T-helper 2 cell treated with Interferon-gamma antibody and Interleukin-4, amounts not matched to agents 100 ng/mL and 5 ng/mL, for 36 hours (primary cell): Measurements from ENCODE around the gene EPS15. TPM values are rescaled to one million over a fixed set of nuclear protein-coding genes. Genes with fewer than 3 reads are reported as not detected.
"Not testable (repeated sequence)": the region's sequence is repeated elsewhere in the genome, so short reads cannot be mapped to it uniquely, and the experiment has no call there.

Source experiments
- intact Hi-C: fragments of 100-400 bp; cut with micrococcal nuclease; formaldehyde crosslinking; loops from one replicate; pipeline ENCODE4 v1.15.1; 2023
- total RNA-seq: library from RNA; stranded (reverse); gene quantifications from 2 replicates; pipeline ENCODE4 v1.2.3, GENCODE V29; 2022

The EPS15 gene
- total RNA-seq, 1 donor from 2014 or later = 56.3 TPM

DNA sequence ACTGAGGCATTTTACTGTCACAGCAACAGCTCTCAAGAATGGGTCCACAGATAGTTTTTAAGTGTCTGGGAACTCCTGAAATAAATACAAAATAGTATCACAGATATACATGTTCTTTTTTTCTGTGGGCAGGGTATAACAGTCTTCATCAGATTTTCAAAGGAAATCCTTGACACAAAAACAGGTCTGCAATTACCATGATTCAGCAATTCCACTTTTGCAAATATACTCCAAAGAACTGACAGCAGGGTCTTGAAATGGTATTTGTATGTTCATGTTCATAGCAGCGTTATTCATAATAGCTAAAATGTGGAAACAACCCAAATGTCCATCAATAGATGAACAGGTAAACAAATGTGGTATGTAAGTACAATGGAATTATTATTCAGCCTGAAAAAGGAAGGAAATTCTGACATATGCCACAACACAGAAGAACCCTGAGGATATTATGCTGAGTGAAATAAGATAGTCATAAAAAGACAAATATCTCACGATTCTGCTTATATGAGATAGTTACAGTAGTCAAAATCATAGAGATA lies 85.0 kb downstream of the EPS15 start:
- intact Hi-C loops = no loop called here

DNA sequence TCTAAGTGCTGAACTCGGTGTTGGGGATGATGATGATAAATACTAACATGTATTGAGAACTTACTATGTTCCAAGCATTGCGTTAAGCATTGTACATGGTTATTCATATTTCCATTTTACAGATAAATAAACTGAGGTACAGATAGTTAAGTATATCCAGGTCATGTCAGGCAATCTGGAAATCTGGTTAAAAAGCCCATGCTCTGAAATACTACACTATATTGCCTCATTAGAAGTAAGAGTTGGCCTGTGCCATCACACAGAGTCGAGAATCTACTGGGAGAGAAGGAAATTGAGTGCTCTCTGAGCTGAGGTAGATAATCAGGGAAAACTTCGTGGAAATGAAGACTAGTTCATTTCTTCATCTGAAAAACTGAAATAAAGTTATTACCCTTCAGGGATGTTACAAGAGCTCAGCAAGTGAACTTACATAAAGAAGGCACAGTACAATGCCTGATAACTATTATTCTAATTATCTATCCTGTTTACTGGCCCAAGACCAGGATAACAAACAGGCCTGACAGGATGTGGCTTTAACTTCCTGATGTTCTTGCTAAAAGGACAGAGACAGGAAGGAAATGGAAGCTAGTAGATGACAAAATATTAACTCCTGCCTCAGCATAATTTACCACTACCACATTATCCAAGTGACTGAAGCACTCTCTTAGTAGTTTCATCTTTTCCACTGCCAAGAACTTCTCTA lies 85.6 kb downstream of the EPS15 start:
- intact Hi-C loops = no loop called here

- intact Hi-C loops = no loop called here
Observed at GRCh38 chr1:51432146-51432545, 86.9 kb downstream of the EPS15 start.

DNA sequence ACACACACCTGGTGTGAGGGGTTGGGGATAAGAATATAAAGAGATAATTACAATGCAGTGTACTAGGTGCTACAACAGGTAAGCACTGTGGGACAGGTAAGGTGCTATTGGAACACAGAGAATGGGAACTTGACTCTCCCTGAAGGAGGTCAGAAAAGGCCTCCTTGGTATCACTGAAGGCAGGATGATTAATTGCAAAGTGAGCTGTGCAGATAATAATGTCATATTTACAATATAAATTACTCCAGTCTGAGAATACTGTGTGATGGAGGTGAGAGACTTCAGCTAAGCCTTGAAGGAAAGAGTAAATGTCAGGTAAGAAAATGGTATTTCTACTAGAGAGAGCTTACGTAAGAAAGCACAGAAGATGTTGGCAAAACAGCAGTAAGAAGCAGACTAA lies 91.6 kb downstream of the EPS15 start:
- intact Hi-C loops = no loop called here

GRCh38 chr1:51425955-51426354 lies 93.1 kb downstream of the EPS15 start:
- intact Hi-C loops = no loop called here

GRCh38 chr1:51425273-51425672 lies 93.8 kb downstream of the EPS15 start:
- intact Hi-C loops = no loop called here

DNA sequence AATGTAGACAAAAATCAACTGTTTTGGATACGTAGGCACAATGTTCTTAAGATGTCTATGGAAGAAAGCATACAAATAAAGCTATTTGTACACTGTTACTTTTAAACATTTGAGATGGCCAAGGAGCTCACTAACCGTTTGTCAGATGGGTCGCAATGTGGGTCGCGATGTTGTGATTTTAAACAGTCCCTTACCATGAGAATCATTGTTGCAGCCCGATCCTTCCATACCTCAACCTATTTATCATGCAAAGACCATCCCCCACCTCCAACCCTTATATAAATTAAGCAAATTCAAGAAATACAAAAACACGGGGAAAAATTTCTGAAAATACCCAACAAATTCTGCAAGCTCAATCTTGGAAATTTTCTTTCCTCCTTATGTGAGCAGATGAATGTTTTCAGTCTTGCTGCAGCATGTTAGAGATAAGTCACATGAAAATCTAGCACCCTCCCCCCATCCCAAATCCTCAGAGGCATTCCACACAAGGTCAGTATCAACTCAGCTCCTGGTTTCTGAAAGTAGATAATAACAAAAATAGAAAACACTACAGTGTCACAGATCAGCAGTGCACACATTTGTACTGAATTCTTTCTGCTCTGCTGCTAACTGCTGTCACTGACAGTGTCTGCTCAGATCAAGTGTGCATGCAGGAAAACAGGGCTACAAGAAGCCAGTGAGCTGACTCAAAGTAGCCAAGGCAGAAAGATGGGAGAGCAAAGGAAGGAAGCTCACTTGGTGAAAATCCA lies 95.8 kb downstream of the EPS15 start:
- intact Hi-C loops = no loop called here

GRCh38 chr1:51422367-51423072 lies 96.5 kb downstream of the EPS15 start:
- intact Hi-C loops = no loop called here

GRCh38 chr1:51421964-51422363 lies 97.1 kb downstream of the EPS15 start:
- intact Hi-C loops = no loop called here

GRCh38 chr1:51420867-51421627 lies 98.0 kb downstream of the EPS15 start:
- intact Hi-C loops = no loop called here

DNA sequence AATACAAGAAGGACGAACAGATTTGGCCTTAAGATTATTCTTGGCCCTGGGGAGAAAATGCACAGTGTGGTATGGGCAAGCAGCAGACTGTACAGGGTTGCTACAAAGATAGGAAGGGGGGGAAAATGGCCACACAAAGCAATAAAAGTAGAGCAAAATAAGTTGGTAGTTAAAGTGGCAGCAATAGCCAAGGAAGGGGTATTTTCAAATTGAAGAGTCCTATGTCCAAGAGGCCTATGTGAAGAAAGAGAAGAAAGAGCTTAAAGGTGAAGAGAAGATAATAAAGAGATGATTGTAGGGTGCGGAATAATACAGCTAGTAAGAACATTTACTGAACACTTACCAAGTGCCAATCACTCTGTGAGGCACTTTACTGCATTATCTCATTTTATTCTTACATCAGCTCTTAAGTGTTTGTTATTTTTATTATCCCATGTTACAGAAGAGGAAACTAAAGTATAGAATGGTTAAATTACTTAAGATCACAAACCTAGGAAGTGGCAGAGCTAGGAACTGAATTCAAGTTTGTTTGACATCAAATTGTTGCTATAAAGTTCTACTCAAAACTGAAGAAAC lies 100.6 kb downstream of the EPS15 start:
- intact Hi-C loops = no loop called here

- intact Hi-C loops = no loop called here
Observed at GRCh38 chr1:51417496-51418383, 101.3 kb downstream of the EPS15 start.

DNA sequence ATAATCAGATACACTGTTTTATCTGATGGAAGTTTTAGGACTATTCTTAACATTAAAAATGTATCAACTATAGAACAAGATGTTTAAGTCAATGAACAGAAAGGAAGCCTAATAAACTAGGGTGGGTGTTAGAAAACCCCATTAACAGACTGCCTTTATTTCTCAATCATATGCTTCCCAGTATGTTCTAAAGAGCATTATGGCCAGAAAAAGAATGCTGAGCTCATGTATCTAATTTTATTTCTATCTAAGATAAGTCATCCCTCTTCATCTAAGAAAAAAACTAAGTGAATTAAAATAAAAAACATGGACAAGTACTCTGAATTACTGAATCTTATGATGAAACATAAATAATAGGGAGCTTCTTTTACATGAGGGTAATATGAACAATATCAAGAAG lies 102.2 kb downstream of the EPS15 start:
- intact Hi-C loops = no loop called here

DNA sequence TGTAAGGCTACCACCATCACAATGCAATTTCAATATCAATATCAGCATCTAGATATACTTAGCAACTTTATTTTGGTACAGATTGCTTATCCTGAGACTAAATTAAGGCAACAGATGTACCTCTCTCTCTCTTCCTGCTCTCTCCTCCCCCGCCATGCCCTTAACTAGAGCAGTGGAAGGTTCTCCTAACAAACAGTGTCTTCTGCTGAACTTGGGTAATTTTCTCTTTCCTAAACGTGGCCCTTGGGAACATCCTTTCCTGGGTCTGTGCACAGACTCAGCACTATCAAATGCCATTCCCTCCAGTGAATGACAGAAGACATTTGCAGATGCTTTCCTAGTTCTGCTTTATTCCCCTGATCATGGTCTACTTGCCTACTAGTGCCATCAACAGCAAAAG lies 103.1 kb downstream of the EPS15 start:
- intact Hi-C loops = no loop called here

DNA sequence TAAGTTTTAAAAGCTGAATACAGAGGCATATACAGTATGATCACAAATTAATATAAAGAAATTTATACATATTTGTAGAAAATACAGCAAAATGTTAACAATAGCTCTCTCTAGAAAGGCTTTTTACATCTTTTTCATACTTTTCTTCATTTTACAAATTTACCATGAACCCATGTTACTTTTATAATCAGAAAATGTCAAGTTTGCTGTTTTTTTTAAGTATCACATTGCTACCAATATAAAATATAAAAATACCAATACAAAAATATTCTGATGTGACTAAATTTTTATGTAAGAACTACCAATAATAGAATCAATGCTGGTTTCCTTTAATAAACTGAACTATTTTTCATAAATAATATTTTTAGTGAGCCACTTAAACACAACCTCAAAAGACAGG lies 104.3 kb downstream of the EPS15 start:
- intact Hi-C loops = no loop called here

GRCh38 chr1:51411820-51412219 lies 107.2 kb downstream of the EPS15 start:
- intact Hi-C loops = not testable (repeated sequence)

DNA sequence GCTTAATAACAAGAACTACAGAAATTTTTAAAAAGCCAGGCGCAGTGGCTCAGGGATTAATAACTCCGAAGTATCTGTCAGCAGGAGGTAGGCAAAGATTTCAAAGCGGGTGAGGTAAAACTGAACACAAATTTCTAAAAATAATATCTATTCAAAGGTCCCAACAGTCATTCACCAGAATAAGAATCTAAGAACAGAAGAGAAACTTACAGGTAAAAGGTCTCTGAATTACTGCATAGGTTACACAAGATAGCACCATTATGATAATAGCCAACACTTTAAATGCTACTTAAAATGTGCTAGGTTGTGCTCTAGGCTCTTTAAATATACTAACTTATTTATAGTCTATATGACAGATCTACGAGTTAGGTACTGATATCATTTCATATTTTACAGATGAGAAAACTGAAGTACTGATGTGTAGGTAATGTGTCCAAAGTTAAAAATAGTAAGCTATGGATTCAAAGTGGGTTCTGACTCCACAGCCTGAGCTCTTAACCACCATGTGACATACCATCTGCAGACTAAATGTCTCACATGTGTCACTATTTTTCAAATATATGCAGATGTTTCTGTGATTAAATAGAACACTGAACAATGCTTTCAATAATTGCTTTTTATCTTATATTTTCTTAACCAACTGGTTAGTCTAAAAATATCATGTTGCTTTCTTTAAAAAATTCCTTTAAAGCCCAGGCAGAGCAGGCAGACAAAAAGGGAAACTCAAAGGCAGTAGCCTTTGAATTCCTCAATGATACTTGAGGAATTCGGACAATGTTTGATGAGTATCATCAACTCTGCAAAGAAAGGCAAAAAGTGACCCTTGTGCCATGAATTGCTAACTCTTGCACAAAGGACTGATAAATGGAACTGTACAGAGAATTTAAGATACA lies 108.3 kb downstream of the EPS15 start:
- intact Hi-C loops = no loop called here

DNA sequence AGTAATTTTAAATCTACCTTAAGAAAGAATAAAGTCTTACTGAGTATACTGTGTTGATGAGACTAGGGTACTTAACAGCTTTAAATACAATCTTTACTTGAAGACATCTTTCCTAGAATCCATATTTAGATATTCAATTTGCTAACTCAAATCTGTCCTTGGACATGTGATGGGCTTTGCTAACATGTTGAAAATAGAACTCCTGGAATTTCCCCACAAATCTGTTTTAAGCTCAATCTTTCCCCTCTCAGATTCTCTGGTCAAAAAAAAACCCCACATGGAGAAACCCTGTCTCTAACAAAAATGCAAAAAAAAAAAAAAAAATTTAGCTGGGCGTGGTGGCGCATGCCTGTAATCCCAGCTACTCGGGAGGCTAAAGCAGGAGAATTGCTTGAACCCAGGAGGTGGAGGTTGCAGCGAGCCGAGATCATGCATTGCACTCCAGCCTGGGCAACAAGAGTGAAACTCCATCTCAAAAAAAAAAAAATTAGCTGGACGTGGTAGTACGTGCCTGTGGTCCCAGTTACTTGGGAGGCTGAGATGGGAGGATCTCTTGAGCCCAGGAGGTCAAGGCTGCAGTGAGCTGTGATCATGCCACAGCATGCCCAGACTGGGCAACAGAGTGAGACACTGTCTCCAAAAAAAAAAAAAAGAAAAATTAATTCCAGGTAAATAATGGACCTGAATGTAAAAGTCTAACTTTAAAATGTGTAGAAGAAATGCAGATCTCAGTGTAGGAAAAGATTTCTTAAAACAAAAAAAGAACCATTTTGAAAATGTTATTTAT lies 109.1 kb downstream of the EPS15 start:
- intact Hi-C loops = not testable (repeated sequence)
